Spleen (tissue), 11 donors: ENCODE results near the gene CSE1L. TPM values are rescaled to one million over a fixed set of nuclear protein-coding genes. Genes with fewer than 3 reads are reported as not detected.
"Not testable (repeated sequence)": the region's sequence is repeated elsewhere in the genome, so short reads cannot be mapped to it uniquely, and the experiment has no call there.

Source experiments
- DNase-seq: peaks from one replicate; pipeline ENCODE4 v3.0.0-alpha.2; 2020
- H3K27ac ChIP-seq, 8 donors: fragments of 200-600 bp; sonication (generic) in 7 of 8; 1 replicate in 4 of 8; 2 replicates in 4 of 8; pipeline versions ENCODE4 v1.5.0 to v1.8.0; 2016 to 2021; ENCODE audit warnings: inconsistent platforms in 4 of 8, mild to moderate bottlenecking in 4 of 8, moderate library complexity in 1 of 8
- H3K27me3 ChIP-seq, 7 donors: fragments of 200-600 bp; sonication (generic) in 6 of 7; replicated peaks in 1 of 7; 1 replicate in 4 of 7; 2 replicates in 3 of 7; pipeline versions ENCODE4 v1.5.0 to v1.8.0; 2016 to 2021; ENCODE audit warnings: inconsistent platforms in 3 of 7, mild to moderate bottlenecking in 1 of 7
- H3K36me3 ChIP-seq, 6 donors: fragments of 200-600 bp; sonication (generic) in 5 of 6; 1 replicate in 4 of 6; 2 replicates in 2 of 6; pipeline versions ENCODE4 v1.5.0 to v1.8.0; 2016 to 2021; ENCODE audit warnings: inconsistent platforms in 2 of 6
- H3K4me1 ChIP-seq, 6 donors: fragments of 200-600 bp; sonication (generic) in 5 of 6; 1 replicate in 3 of 6; 2 replicates in 3 of 6; pipeline versions ENCODE4 v1.5.0 to v1.8.0; 2016 to 2021; ENCODE audit warnings: inconsistent platforms in 3 of 6
- H3K4me3 ChIP-seq, 8 donors: fragments of 200-600 bp; sonication (generic) in 7 of 8; 1 replicate in 4 of 8; 2 replicates in 4 of 8; pipeline versions ENCODE4 v1.5.0 to v1.8.0; 2016 to 2021; ENCODE audit warnings: inconsistent platforms in 4 of 8, mild to moderate bottlenecking in 4 of 8, moderate library complexity in 2 of 8
- H3K9me3 ChIP-seq, 8 donors: fragments of 200-600 bp; sonication (generic) in 7 of 8; 1 replicate in 4 of 8; 2 replicates in 4 of 8; pipeline versions ENCODE4 v1.5.0 to v1.8.0; 2016 to 2021; ENCODE audit warnings: inconsistent platforms in 4 of 8
- POLR2A ChIP-seq, 3 donors: fragments of 450-650 bp; IDR thresholded peaks; one replicate each; pipeline ENCODE4 v1.5.1; 2017; ENCODE audit warnings: antibody characterized with exemption in 3 of 3, mild to moderate bottlenecking in 1 of 3
- POLR2AphosphoS5 ChIP-seq, 3 donors: sonication (generic); formaldehyde crosslinking; IDR thresholded peaks; one replicate each; pipeline ENCODE4 v1.5.1; 2017; ENCODE audit warnings: antibody characterized with exemption in 3 of 3
- WGBS, 5 donors: extraction: QIAGEN DNeasy Blood & Tissue Kit in 3 of 5; methylation state at CpG; one replicate each; pipeline versions ENCODE4 v1.1.5 to v1.1.7; 2013 to 2018; 5-methylcytosine and 5-hydroxymethylcytosine counted together
- intact Hi-C: fragments of 100-400 bp; cut with DNase I; formaldehyde crosslinking; loops from one replicate; pipeline ENCODE4 v1.15.0; 2023; ENCODE audit warnings: low total_unique reads
- polyA plus RNA-seq, 3 donors: library from polyadenylated mRNA; stranded (reverse); fragments of 200-250 nt; gene quantifications; one replicate each; pipeline ENCODE4 v1.2.1, GENCODE V29; 2013
- total RNA-seq, 7 donors: library from RNA; depleted of rRNA in 3 of 7; stranded (reverse); fragments of >200 nt in 3 of 7; fragmentation: NEBNext Ultra II Directional in 4 of 7; extraction: Animal tissue kit (Norgen Biotek cat#: 25700) in 4 of 7; gene quantifications; one replicate each; pipeline versions ENCODE4 v1.1.0 to v1.2.1, GENCODE V29; 2016 to 2021
- TF ChIP-seq, protein P1 (sequence below), 11 experiments: fragments of 200-600 bp in 7 of 11; fragments of 450-650 bp in 4 of 11; sonication (generic) in 4 of 11; IDR thresholded peaks in 8 of 11; conservative IDR thresholded peaks in 3 of 11; 1 replicate in 7 of 11; 2 replicates in 4 of 11; pipeline versions ENCODE4 v1.4.0 to v1.8.0; 2016 to 2021; ENCODE audit warnings: antibody characterized with exemption in 11 of 11, inconsistent platforms in 4 of 11, mild to moderate bottlenecking in 1 of 11
- donor health status: healthy with polysubstance abuse.
- donor health status: DM: no; HTN: no; CAD: no; lungs with moderate emphysema.
- donor health status: DM: no; HTN: no; CAD: no.
- donor health status: Bipolar disorder and iron deficiency.
- donor health status: healthy.
- donor health status: DM: no; HTN: no; CAD: no.
- donor health status: DM: yes; HTN: yes; CAD: no.

Gene CSE1L
- total and polyA plus RNA-seq, 10 donors: 16.7 to 51.5 (median 33.8) TPM

DNA sequence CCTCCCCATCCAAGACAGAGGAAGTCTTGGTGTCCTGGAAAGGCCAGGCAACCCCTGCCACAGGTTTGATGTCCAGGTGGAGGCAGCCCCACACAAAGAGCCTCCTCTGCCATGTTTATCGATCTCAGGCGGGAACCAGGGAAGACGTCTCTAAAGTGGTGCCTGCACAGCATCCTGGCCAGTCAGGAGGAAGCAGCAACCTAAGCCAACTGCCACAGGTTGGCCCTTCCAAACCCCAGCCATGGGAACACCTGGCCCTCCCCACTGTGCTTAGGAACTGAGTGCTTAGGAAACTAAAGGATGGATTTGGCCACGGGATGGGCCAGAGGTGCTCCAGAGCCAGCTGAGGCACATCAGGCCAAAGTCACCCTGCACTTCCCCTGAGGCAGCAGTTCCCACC is 56.9 kb downstream of the CSE1L start:
- H3K27ac ChIP-seq: no peak overlapping the region
- no peak for DNase-seq
- H3K36me3 ChIP-seq: peaks cover 0 to 79% (median 29%) of the 10 kb centered on the region in 6 donors
- intact Hi-C loops: no loop called here
- no peak overlapping the region for H3K4me3 ChIP-seq
- WGBS, 5 donors: 91 to 100% (median 96%) methylated on average over 3 to 4 of the region's 4 CpGs
- no peaks in the 10 kb centered on the region for H3K27me3 ChIP-seq
- H3K4me1 ChIP-seq: peaks cover 0 to 35% (median 12%) of the 10 kb centered on the region in 6 donors
- TF ChIP-seq POLR2A (IDR thresholded peaks at IDR 0.05): no peak
- TF ChIP-seq POLR2AphosphoS5 (IDR thresholded peaks at IDR 0.05): peak in 2 of 3 donors; percentile 15 to 19
- no peaks in the 10 kb centered on the region for H3K9me3 ChIP-seq

DNA sequence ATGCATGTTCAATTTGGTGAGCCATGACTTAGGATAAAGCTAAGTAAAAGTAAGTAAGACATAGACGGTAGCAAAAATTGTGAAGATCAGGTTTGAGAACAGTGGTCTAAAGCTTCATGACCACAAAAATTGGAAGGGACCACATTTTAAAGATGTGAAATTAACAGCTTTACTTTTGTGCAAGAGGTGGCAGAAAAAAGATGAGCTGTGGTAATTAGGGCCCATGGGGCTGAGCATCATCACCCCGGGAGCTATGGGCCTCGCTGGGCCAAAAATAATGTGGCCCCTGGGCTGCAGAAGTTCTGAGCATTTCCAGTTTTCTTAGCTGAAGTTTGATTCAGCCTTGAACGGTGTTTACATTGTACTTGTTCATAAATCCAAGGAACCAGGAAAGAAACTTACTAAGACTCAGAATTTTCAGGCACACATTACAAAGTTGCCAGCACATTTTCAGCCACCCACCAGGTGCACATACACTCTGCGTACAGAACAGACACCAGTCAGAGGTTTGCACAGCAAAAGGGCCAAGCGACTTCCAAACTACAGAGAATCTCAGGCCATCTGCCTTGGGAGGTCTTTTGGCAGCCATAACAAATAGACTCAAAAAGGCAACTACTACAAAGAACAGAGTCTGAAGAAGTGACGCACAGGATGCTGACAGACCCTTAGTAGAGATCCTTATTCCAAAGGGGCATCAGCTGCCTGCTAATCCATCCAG is 57.7 kb downstream of the CSE1L start:
- DNase-seq: no peak
- no peaks in the 10 kb centered on the region for H3K27me3 ChIP-seq
- intact Hi-C loops: no loop called here
- H3K36me3 ChIP-seq: peaks cover 0 to 71% (median 29%) of the 10 kb centered on the region in 6 donors
- TF ChIP-seq, protein P1, sequence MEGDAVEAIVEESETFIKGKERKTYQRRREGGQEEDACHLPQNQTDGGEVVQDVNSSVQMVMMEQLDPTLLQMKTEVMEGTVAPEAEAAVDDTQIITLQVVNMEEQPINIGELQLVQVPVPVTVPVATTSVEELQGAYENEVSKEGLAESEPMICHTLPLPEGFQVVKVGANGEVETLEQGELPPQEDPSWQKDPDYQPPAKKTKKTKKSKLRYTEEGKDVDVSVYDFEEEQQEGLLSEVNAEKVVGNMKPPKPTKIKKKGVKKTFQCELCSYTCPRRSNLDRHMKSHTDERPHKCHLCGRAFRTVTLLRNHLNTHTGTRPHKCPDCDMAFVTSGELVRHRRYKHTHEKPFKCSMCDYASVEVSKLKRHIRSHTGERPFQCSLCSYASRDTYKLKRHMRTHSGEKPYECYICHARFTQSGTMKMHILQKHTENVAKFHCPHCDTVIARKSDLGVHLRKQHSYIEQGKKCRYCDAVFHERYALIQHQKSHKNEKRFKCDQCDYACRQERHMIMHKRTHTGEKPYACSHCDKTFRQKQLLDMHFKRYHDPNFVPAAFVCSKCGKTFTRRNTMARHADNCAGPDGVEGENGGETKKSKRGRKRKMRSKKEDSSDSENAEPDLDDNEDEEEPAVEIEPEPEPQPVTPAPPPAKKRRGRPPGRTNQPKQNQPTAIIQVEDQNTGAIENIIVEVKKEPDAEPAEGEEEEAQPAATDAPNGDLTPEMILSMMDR (IDR thresholded peaks at IDR 0.05 in 8 of 11, conservative IDR thresholded peaks at IDR 0.05 in 3 of 11): no peak
- TF ChIP-seq POLR2A (IDR thresholded peaks at IDR 0.05) (no peak), POLR2AphosphoS5 (IDR thresholded peaks at IDR 0.05) (no peak)
- no peak overlapping the region for H3K4me3 ChIP-seq
- 90 to 94% (median 93%) methylated on average over 7 of the region's 7 CpGs for WGBS, 5 donors
- no peaks in the 10 kb centered on the region for H3K9me3 ChIP-seq
- peaks cover 0 to 31% (median 12%) of the 10 kb centered on the region in 6 donors for H3K4me1 ChIP-seq
- H3K27ac ChIP-seq: no peak overlapping the region

DNA sequence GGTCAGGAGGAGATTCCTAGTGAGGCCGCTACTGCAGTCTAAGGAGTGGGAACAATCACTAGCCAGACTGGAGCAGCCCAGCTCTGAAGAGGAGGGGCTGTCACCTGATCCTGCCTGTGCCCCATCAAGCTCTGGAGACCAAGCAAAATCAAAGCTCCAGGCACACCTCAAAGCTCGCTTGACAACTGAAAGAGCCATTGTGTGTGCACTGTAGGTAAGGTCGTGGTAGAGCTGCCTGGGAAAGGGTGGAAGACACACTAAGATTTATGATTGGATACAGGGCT is 58.2 kb downstream of the CSE1L start:
- Histone ChIP-seq H3K4me1 (peaks cover 0 to 26% (median 12%) of the 10 kb centered on the region in 6 donors), H3K4me3 (no peak overlapping the region), H3K9me3 (no peaks in the 10 kb centered on the region), H3K27me3 (no peaks in the 10 kb centered on the region), H3K36me3 (peaks cover 0 to 66% (median 27%) of the 10 kb centered on the region in 6 donors), H3K27ac (no peak overlapping the region)
- intact Hi-C loops: no loop called here
- no peak for DNase-seq
- peak in 1 of 3 donors; percentile 4 for TF ChIP-seq POLR2AphosphoS5 (IDR thresholded peaks at IDR 0.05)
- TF ChIP-seq, protein P1 (IDR thresholded peaks at IDR 0.05 in 8 of 11, conservative IDR thresholded peaks at IDR 0.05 in 3 of 11): no peak
- no peak for TF ChIP-seq POLR2A (IDR thresholded peaks at IDR 0.05)
- 86 to 94% (median 92%) methylated on average over 3 of the region's 3 CpGs for WGBS, 5 donors

DNA sequence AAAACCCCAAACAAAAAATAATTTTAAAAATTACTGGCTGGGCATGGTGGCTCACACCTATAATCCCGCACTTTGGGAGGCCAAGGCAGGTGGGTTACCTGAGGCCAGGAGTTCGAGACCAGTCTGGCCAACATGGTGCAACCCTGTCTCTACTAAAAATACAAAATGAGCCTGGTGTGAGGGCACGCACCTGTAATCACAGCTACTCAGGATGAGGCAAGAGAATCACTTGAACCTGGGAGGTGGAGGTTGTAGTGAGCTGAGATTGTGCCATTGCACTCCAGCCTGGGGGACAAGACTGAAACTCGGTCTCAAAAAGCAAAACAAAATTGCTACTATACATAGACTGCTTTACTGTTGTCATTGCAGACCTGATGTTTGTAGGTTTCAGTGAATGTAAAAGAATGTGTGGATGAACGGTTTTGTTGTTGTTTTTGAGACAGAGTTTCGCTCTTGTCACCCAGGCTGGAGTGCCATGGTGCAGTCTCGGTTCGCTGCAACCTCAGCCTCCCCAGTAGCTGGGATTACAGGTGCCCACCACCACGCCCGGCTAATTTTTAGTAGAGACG is 59.0 kb downstream of the CSE1L start:
- Histone ChIP-seq H3K36me3 (peaks cover 0 to 66% (median 29%) of the 10 kb centered on the region in 6 donors), H3K4me1 (peaks cover 0 to 19% (median 12%) of the 10 kb centered on the region in 6 donors)
- intact Hi-C loops, DNase-seq, H3K9me3 ChIP-seq, H3K27me3 ChIP-seq, H3K4me3 ChIP-seq, H3K27ac ChIP-seq: not testable (repeated sequence)
- 93 to 97% (median 95%) methylated on average over 11 of the region's 11 CpGs for WGBS, 5 donors

DNA sequence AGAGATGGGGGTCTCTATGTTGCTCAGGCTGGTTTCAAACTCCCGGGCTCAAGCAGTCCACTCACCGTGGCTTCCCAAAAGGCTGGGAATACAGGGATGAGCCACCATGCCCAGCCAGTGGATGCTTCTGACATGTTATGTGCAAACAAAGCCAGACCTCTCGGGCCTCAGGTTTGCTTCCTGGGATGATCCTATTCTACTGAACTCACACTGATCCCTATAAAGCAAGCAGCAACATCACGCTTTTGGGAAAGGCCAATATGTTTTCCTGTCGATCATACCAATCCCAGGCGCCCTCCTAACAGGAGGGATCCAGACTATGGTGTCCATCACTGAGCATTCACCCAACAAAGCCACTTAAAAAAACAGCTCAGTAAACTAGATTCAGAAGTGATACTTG is 60.2 kb downstream of the CSE1L start:
- Histone ChIP-seq H3K27me3 (no peaks in the 10 kb centered on the region), H3K36me3 (peaks cover 0 to 73% (median 31%) of the 10 kb centered on the region in 6 donors)
- intact Hi-C loops: no loop called here

More for the DNA sequence above, 60.2 kb downstream of the CSE1L start:
- H3K4me3 ChIP-seq: no peak overlapping the region
- no peaks in the 10 kb centered on the region for H3K9me3 ChIP-seq
- no peak for DNase-seq
- WGBS, 5 donors: 92 to 99% (median 97%) methylated on average over 6 of the region's 6 CpGs
- TF ChIP-seq POLR2A (IDR thresholded peaks at IDR 0.05): no peak
- no peak for TF ChIP-seq POLR2AphosphoS5 (IDR thresholded peaks at IDR 0.05)
- TF ChIP-seq, protein P1 (IDR thresholded peaks at IDR 0.05 in 8 of 11, conservative IDR thresholded peaks at IDR 0.05 in 3 of 11): no peak
- H3K4me1 ChIP-seq: peaks cover 0 to 6% (median 2%) of the 10 kb centered on the region in 6 donors
- no peak overlapping the region for H3K27ac ChIP-seq
